DOHH2 (cell line): Measurements from ENCODE around the gene WDR89.

ENCODE experiments used
- H3F3A ChIP-seq: fragments of 200-600 bp; sonication (generic), shearing (Covaris generic); 2 replicates; pipeline ENCODE4 v1.6.0; 2016; ENCODE audit warnings: antibody characterized with exemption, mild to moderate bottlenecking; ENCODE audit not compliant: control insufficient read depth, insufficient read depth
- H3K27ac ChIP-seq: fragments of 200-600 bp; sonication (generic); 2 replicates; pipeline ENCODE4 v1.5.1; 2014; ENCODE audit warnings: low read depth, mild to moderate bottlenecking, low read length, moderate library complexity
- H3K27me3 ChIP-seq: fragments of 200-600 bp; sonication (generic); 2 replicates; pipeline ENCODE4 v1.6.1; 2014; ENCODE audit warnings: mild to moderate bottlenecking, low read length, mixed read lengths; ENCODE audit not compliant: control insufficient read depth
- H3K36me3 ChIP-seq: fragments of 200-600 bp; sonication (generic); 2 replicates; pipeline ENCODE4 v1.6.1; 2014; ENCODE audit warnings: mild to moderate bottlenecking, low read length, moderate library complexity, mixed read lengths; ENCODE audit not compliant: control insufficient read depth
- H3K4me1 ChIP-seq: fragments of 200-600 bp; sonication (generic); 2 replicates; pipeline ENCODE4 v1.6.1; 2014; ENCODE audit warnings: mild to moderate bottlenecking, low read length, mixed read lengths; ENCODE audit not compliant: control insufficient read depth
- H3K4me2 ChIP-seq: fragments of 200-600 bp; sonication (generic); 2 replicates; pipeline ENCODE4 v1.6.0; 2014; ENCODE audit warnings: mild to moderate bottlenecking, low read length, moderate library complexity
- H3K4me3 ChIP-seq: fragments of 200-600 bp; sonication (generic); 2 replicates; pipeline ENCODE4 v1.5.1; 2014; ENCODE audit warnings: mild to moderate bottlenecking, low read length, mixed read lengths
- H3K79me2 ChIP-seq: fragments of 200-600 bp; sonication (generic); 2 replicates; pipeline ENCODE4 v1.6.1; 2014; ENCODE audit warnings: mild to moderate bottlenecking, low read length, mixed read lengths; ENCODE audit not compliant: control insufficient read depth
- H3K9me2 ChIP-seq: fragments of 200-600 bp; sonication (generic); replicated peaks from 2 replicates; pipeline ENCODE4 v1.6.1; 2014; ENCODE audit warnings: mild to moderate bottlenecking, low read length, mixed read lengths; ENCODE audit not compliant: control insufficient read depth
- H3K9me3 ChIP-seq: fragments of 200-600 bp; sonication (generic); 2 replicates; pipeline ENCODE4 v1.6.1; 2014; ENCODE audit warnings: antibody characterized with exemption, low read length, mixed read lengths; ENCODE audit not compliant: control insufficient read depth, insufficient read depth
- H4K20me1 ChIP-seq: fragments of 200-600 bp; sonication (generic); 2 replicates; pipeline ENCODE4 v1.6.0; 2014; ENCODE audit warnings: low read depth, mild to moderate bottlenecking, antibody characterized with exemption, low read length, moderate library complexity; ENCODE audit not compliant: control insufficient read depth, insufficient read depth
- EZH2phosphoT487 ChIP-seq: fragments of 200-600 bp; sonication (generic); IDR thresholded peaks from 2 replicates; pipeline ENCODE4 v1.6.1; 2017; ENCODE audit warnings: borderline replicate concordance, mild to moderate bottlenecking, antibody characterized with exemption, low read length, moderate library complexity, mixed read lengths
- TF ChIP-seq, protein P1 (sequence below): fragments of 200-600 bp; sonication (generic); IDR thresholded peaks from one replicate; pipeline ENCODE4 v1.5.1; 2014; ENCODE audit warnings: antibody characterized with exemption, mild to moderate bottlenecking, low read depth, low read length; ENCODE audit not compliant: poor library complexity, severe bottlenecking

Gene WDR89

GRCh38 chr14:63650256-63650952 lies 8.7 kb upstream of the WDR89 start:
- Histone ChIP-seq H3F3A (no peaks in the 10 kb centered on the region), H3K79me2 (peaks cover 3% of the 10 kb centered on the region), H3K27ac (no peak overlapping the region), H3K4me2 (no peak overlapping the region), H3K9me2 (no peaks in the 10 kb centered on the region), H3K36me3 (no peaks in the 10 kb centered on the region), H4K20me1 (no peaks in the 10 kb centered on the region), H3K27me3 (no peaks in the 10 kb centered on the region), H3K4me3 (no peak overlapping the region), H3K4me1 (peaks cover 10% of the 10 kb centered on the region), H3K9me3 (no peaks in the 10 kb centered on the region)
- TF ChIP-seq EZH2phosphoT487 = no peak

DNA sequence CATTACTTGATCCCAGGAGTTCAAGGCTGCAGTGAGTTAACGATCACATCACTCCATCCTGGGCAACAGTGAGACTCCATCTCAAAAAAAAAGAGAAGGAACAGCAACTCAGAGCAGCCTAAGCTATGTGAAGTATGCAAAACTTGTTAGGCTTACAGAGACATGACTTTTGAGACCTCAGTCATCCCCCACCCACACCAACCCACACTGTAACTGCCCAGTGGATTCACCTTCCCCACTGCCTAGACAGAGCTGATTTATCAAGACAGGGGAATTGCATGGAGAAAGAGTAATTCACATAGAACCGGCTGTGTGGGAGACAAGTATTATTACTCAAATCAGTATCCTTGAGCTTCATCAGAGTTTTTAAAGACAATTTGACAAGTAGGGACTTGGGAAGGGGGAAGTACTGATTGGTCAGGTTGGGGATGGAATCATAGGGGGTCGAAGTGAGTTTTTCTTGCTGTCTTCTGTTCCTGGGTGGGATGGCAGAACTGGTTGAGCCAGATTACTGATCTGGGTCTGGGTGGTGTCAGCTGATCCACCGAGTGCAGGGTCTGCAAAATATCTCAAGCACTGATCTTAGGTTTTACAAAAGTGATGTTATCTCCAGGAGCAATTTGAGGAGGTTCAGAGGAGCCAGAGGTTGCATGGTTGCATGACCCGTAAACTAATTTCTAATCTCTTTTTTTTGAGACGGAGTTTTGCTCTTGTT lies 6.2 kb upstream of the WDR89 start:
- Histone ChIP-seq H3K27ac (no peak overlapping the region), H4K20me1 (no peaks in the 10 kb centered on the region), H3K27me3 (no peaks in the 10 kb centered on the region), H3K9me2 (no peaks in the 10 kb centered on the region), H3K9me3 (no peaks in the 10 kb centered on the region), H3K79me2 (peaks cover 21% of the 10 kb centered on the region), H3K4me1 (peaks cover 16% of the 10 kb centered on the region), H3K4me2 (peak overlapping the region; percentile 17), H3K4me3 (no peak overlapping the region), H3F3A (no peaks in the 10 kb centered on the region), H3K36me3 (no peaks in the 10 kb centered on the region)
- TF ChIP-seq, protein P1, sequence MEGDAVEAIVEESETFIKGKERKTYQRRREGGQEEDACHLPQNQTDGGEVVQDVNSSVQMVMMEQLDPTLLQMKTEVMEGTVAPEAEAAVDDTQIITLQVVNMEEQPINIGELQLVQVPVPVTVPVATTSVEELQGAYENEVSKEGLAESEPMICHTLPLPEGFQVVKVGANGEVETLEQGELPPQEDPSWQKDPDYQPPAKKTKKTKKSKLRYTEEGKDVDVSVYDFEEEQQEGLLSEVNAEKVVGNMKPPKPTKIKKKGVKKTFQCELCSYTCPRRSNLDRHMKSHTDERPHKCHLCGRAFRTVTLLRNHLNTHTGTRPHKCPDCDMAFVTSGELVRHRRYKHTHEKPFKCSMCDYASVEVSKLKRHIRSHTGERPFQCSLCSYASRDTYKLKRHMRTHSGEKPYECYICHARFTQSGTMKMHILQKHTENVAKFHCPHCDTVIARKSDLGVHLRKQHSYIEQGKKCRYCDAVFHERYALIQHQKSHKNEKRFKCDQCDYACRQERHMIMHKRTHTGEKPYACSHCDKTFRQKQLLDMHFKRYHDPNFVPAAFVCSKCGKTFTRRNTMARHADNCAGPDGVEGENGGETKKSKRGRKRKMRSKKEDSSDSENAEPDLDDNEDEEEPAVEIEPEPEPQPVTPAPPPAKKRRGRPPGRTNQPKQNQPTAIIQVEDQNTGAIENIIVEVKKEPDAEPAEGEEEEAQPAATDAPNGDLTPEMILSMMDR = no peak
- TF ChIP-seq EZH2phosphoT487 = no peak

- Histone ChIP-seq H3K27ac (no peak overlapping the region), H3K36me3 (peaks cover 10% of the 10 kb centered on the region), H3K9me2 (no peaks in the 10 kb centered on the region), H3K9me3 (no peaks in the 10 kb centered on the region), H3K27me3 (no peaks in the 10 kb centered on the region), H3K4me2 (no peak overlapping the region), H3K4me1 (peaks cover 27% of the 10 kb centered on the region), H4K20me1 (no peaks in the 10 kb centered on the region), H3K4me3 (no peak overlapping the region), H3K79me2 (peaks cover 41% of the 10 kb centered on the region), H3F3A (peaks cover 8% of the 10 kb centered on the region)
- no peak for TF ChIP-seq EZH2phosphoT487
- TF ChIP-seq, protein P1 = no peak
Measured at GRCh38 chr14:63644741-63645140, 3.1 kb upstream of the WDR89 start.
